ACC112 (cell line): ENCODE measurements around the gene MYMK.

ENCODE experiments used
- H2AFZ ChIP-seq: fragments of 200-600 bp; sonication (generic); one replicate; pipeline ENCODE4 v1.6.0; 2017; ENCODE audit warnings: antibody characterized with exemption, low read length; ENCODE audit not compliant: unreplicated experiment
- H3K27ac ChIP-seq: fragments of 200-600 bp; sonication (generic); 2 replicates; pipeline ENCODE4 v1.5.1; 2014; ENCODE audit warnings: low read depth, mild to moderate bottlenecking, antibody characterized with exemption, low read length, moderate library complexity
- H3K27me3 ChIP-seq: fragments of 200-600 bp; sonication (generic); 2 replicates; pipeline ENCODE4 v1.6.1; 2014; ENCODE audit warnings: mild to moderate bottlenecking, antibody characterized with exemption, low read length, moderate library complexity, mixed read lengths; ENCODE audit not compliant: insufficient read depth
- H3K36me3 ChIP-seq: fragments of 200-600 bp; sonication (generic); 2 replicates; pipeline ENCODE4 v1.6.1; 2016; ENCODE audit warnings: mild to moderate bottlenecking, antibody characterized with exemption, low read length, moderate library complexity, mixed read lengths; ENCODE audit not compliant: insufficient read depth
- H3K4me1 ChIP-seq: fragments of 200-600 bp; sonication (generic); one replicate; pipeline ENCODE4 v1.6.1; 2016; ENCODE audit warnings: low read length, mixed read lengths; ENCODE audit not compliant: insufficient read depth, unreplicated experiment, control insufficient read depth
- H3K4me3 ChIP-seq: fragments of 200-600 bp; sonication (generic); 2 replicates; pipeline ENCODE4 v1.5.1; 2014; ENCODE audit warnings: mild to moderate bottlenecking, low read depth, low read length
- H3K79me2 ChIP-seq: fragments of 200-600 bp; sonication (generic); one replicate; pipeline ENCODE4 v1.6.0; 2016; ENCODE audit warnings: low read length; ENCODE audit not compliant: control insufficient read depth, unreplicated experiment, insufficient read depth

MYMK gene

DNA sequence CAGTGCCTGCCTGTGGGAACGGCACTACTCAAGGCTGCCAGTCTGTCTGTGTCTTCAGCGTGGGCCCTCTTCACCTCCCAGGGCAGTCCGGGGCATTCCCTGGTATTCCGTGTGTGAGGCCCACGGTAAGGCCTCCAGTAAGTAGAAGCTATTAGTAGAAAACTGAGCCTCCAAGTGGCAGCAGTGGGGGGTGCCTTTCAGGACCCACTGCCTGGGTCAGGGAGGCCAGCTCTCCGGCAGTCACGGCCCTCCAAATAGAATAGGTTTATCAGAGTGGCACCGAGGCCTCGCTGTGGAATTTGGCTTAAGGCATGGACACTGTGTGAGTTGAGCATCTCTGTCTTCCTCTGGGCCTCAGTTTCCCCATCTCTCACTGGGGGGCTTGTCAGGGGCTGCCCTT, 32.8 kb upstream of the MYMK start:
- H3K27ac ChIP-seq = no peak overlapping the region

DNA sequence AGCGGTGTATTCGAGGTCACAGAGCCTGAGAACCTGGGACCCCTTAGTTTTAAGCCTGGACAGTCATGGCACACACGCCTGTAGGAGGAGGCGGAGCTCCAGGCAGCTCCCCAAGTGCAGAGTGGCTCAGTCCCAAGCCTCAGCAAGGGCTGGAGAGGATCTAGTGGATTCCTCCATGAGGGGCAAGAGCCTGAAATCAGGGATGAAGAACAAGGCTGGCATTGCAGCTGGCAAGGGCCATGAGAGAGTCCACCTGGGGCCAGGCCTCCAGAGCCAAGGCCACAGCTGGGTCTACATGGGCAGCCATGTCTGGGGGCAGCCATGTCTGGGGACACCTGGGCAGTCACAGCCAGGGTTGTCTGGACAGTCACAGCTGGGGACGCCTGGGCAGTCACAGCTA, 31.6 kb upstream of the MYMK start:
- no peak overlapping the region for H3K27ac ChIP-seq

More for the DNA sequence above, 32.8 kb upstream of the MYMK start:
- no peaks in the 10 kb centered on the region for H3K79me2 ChIP-seq
- no peak overlapping the region for H3K4me3 ChIP-seq
- no peaks in the 10 kb centered on the region for H3K27me3 ChIP-seq
- H3K4me1 ChIP-seq = peaks cover 16% of the 10 kb centered on the region
- no peaks in the 10 kb centered on the region for H3K36me3 ChIP-seq
- no peak overlapping the region for H2AFZ ChIP-seq

DNA sequence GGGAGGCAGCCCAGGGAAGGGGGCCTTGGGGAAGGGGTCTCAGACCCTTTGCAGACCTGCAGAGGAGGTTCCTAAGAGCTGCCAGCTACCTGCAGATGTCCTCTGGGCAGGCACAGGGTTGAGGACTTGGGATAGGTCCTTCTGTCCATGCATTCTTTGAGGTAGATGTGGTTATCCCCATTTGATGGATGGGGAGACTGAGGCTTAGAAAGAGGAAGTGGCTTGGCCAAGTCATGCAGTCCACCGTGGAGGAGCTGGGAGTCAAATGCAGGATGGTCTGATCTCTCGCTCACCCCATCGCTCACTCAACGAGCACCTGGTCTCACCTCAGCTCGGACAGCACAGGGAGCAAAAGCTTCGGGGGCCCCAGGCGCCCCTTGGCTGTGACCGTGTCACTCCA, 30.0 kb upstream of the MYMK start:
- Histone ChIP-seq H2AFZ (no peak overlapping the region), H3K27ac (no peak overlapping the region), H3K36me3 (no peaks in the 10 kb centered on the region), H3K4me1 (peaks cover 16% of the 10 kb centered on the region), H3K4me3 (no peak overlapping the region), H3K27me3 (no peaks in the 10 kb centered on the region), H3K79me2 (no peaks in the 10 kb centered on the region)

More for the DNA sequence above, 31.6 kb upstream of the MYMK start:
- Histone ChIP-seq H3K79me2 (no peaks in the 10 kb centered on the region), H3K4me1 (peaks cover 16% of the 10 kb centered on the region), H3K36me3 (no peaks in the 10 kb centered on the region), H3K4me3 (no peak overlapping the region), H2AFZ (no peak overlapping the region), H3K27me3 (no peaks in the 10 kb centered on the region)

GRCh38 chr9:133553973-133554713, 29.4 kb upstream of the MYMK start:
- H3K79me2 ChIP-seq = no peaks in the 10 kb centered on the region
- no peaks in the 10 kb centered on the region for H3K36me3 ChIP-seq
- no peak overlapping the region for H3K27ac ChIP-seq
- H3K4me3 ChIP-seq = no peak overlapping the region
- H3K27me3 ChIP-seq = no peaks in the 10 kb centered on the region
- H3K4me1 ChIP-seq = peaks cover 16% of the 10 kb centered on the region
- H2AFZ ChIP-seq = no peak overlapping the region

- peaks cover 5% of the 10 kb centered on the region for H3K4me1 ChIP-seq
- H3K27ac ChIP-seq = no peak overlapping the region
- H3K36me3 ChIP-seq = no peaks in the 10 kb centered on the region
- H3K4me3 ChIP-seq = no peak overlapping the region
- no peaks in the 10 kb centered on the region for H3K27me3 ChIP-seq
- no peaks in the 10 kb centered on the region for H3K79me2 ChIP-seq
- no peak overlapping the region for H2AFZ ChIP-seq
Observed at GRCh38 chr9:133553123-133553522, 28.4 kb upstream of the MYMK start.

DNA sequence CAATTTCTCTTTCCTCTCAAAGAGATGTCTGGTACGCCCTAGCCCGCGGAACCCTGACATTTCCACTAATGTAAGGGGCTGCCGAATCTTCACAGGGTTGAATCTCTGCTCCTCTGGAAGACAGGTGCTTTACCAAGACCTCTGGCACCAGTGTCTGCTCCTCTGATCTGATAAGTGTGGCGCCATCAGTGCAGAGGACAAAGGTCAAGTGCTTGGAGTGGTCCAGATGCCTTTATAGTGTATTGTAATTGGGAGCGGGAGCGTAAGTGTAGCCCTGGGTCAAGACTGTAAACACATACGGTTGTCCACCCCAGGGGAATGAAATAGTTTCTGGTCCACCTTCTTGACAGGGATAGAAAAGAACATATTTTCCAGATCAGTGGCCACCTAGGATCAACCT, 27.5 kb upstream of the MYMK start:
- no peak overlapping the region for H2AFZ ChIP-seq
- H3K4me3 ChIP-seq = no peak overlapping the region
- H3K4me1 ChIP-seq = no peaks in the 10 kb centered on the region
- no peak overlapping the region for H3K27ac ChIP-seq
- H3K79me2 ChIP-seq = no peaks in the 10 kb centered on the region
- no peaks in the 10 kb centered on the region for H3K36me3 ChIP-seq
- H3K27me3 ChIP-seq = no peaks in the 10 kb centered on the region

DNA sequence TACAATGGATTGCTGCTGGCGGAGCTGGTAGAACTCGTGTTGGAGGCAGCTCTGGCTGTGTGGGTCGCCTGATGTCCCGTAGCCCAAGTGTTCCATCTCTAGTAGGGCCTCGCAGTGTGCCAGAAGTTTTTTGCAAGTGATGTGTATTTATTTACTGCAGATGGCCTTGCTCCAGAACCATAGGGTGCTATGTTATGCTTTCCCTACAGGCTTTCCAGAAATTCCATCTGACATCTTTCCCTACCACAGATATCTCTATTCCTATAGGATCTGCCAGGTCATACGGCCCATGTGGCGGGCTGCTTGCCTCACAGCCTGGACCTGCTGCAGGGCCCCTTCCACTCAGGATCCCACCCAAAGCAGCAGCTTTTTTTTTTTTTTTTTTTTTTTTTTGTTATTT, 26.7 kb upstream of the MYMK start:
- Histone ChIP-seq H3K79me2 (no peaks in the 10 kb centered on the region), H3K36me3 (no peaks in the 10 kb centered on the region), H3K27ac (no peak overlapping the region), H3K4me1 (no peaks in the 10 kb centered on the region), H3K27me3 (no peaks in the 10 kb centered on the region), H2AFZ (no peak overlapping the region), H3K4me3 (no peak overlapping the region)

GRCh38 chr9:133547116-133547515, 22.4 kb upstream of the MYMK start:
- H2AFZ ChIP-seq = no peak overlapping the region
- H3K36me3 ChIP-seq = no peaks in the 10 kb centered on the region
- H3K27ac ChIP-seq = no peak overlapping the region
- H3K4me1 ChIP-seq = no peaks in the 10 kb centered on the region
- no peaks in the 10 kb centered on the region for H3K79me2 ChIP-seq
- H3K27me3 ChIP-seq = no peaks in the 10 kb centered on the region
- no peak overlapping the region for H3K4me3 ChIP-seq

GRCh38 chr9:133546287-133546680, 21.5 kb upstream of the MYMK start:
- Histone ChIP-seq H2AFZ (no peak overlapping the region), H3K27ac (no peak overlapping the region), H3K4me3 (no peak overlapping the region), H3K79me2 (no peaks in the 10 kb centered on the region), H3K27me3 (no peaks in the 10 kb centered on the region), H3K4me1 (no peaks in the 10 kb centered on the region), H3K36me3 (no peaks in the 10 kb centered on the region)

GRCh38 chr9:133545494-133546286, 20.9 kb upstream of the MYMK start:
- Histone ChIP-seq H3K4me1 (no peaks in the 10 kb centered on the region), H3K36me3 (no peaks in the 10 kb centered on the region), H3K4me3 (no peak overlapping the region), H3K27me3 (no peaks in the 10 kb centered on the region), H3K79me2 (no peaks in the 10 kb centered on the region), H2AFZ (no peak overlapping the region), H3K27ac (no peak overlapping the region)
